Urothelium cell line (cell line): ENCODE results near the gene FRRS1L.

Experiments
- DNase-seq: peaks from one replicate; pipeline ENCODE4 v3.0.0; 2011; ENCODE audit warnings: low spot score, mixed read lengths
- FAIRE-seq: peaks from 2 replicates; lab custom pipeline; 2011; peaks lifted over from hg19 to GRCh38; lab: Jason Lieb, UNC

FRRS1L gene

GRCh38 chr9:109109967-109110328 is 57.1 kb downstream of the FRRS1L start:
- FAIRE-seq (no peak), DNase-seq (no peak)

GRCh38 chr9:109108318-109108717 is 58.7 kb downstream of the FRRS1L start:
- DNase-seq (no peak), FAIRE-seq (no peak)

GRCh38 chr9:109107402-109108240 is 59.4 kb downstream of the FRRS1L start:
- peak; percentile 48 for DNase-seq
- FAIRE-seq = no peak

DNA sequence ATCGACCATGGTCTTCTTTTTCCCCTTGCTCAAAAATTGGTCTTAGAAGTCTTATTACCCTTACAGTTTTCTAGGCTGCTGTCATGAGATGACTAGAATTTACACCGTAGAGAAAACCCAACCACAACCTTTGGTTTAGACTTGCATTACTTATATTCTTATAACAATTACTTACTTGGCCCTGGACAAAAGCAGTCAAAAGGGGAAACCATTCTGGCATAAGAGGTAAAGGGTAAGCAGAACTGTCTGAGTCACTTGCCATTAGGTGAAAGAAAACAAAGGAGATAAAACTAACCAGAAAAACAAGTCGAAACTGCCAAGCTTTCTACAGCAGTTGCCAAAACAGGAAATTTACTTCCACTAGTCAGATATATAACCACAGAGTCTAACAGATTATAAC is 65.2 kb downstream of the FRRS1L start:
- DNase-seq (no peak), FAIRE-seq (no peak)

DNA sequence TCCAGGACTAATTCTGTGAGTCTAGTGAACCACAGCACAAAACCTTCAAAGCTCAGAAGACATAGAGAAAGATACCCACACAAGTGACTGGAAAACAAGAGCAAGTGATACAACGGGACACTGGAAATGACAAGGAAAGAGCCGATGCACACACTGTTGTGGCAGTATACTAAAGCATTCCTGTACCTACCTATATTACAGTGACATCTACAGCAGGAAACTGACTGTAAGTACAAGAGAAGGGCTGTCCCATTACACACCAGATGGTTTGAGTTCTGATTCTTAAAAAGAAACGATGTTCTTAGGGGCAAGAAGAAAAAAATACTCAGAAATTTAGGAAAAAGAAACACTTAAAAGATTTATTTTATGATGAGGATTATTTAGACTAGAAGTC is 65.8 kb downstream of the FRRS1L start:
- DNase-seq (no peak), FAIRE-seq (no peak)

DNA sequence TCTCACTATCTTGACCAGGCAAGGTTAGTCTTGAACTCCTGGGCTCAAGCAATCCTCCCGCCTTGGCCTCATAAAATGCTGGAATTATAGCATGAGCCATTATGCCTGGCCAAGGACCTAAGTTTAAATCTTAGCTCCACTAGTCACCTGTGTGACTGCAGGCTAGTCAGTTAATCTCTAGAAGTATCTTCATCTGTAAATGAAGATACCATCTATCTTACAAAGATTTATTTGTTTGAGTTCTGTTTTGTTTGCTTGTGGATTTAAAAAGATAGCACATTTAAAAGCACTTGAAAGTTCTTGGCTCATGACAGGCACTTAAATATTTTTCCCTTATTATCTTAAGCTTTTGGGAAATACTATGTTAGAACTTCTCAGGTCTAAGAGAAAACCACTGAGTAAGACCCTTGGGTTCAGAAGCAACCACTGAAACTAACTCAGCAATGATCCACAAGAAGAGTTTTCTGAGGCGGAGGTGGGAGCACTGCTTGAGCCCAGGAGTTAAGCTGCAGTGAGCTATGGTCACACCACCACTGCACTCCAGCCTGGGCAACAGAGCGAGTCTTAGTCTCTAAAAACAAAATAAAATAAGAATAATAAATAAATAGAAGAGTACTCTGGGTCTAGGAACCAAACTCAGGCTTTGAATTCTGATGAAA is 66.4 kb downstream of the FRRS1L start:
- FAIRE-seq = no peak

GRCh38 chr9:109098960-109099308 is 68.1 kb downstream of the FRRS1L start:
- no peak for FAIRE-seq
- no peak for DNase-seq

More for the DNA sequence above, 66.4 kb downstream of the FRRS1L start:
- DNase-seq = no peak

- FAIRE-seq (no peak), DNase-seq (peak; percentile 53)
These were observed 68.7 kb downstream of the FRRS1L start for GRCh38 chr9:109098171-109098959.

DNA sequence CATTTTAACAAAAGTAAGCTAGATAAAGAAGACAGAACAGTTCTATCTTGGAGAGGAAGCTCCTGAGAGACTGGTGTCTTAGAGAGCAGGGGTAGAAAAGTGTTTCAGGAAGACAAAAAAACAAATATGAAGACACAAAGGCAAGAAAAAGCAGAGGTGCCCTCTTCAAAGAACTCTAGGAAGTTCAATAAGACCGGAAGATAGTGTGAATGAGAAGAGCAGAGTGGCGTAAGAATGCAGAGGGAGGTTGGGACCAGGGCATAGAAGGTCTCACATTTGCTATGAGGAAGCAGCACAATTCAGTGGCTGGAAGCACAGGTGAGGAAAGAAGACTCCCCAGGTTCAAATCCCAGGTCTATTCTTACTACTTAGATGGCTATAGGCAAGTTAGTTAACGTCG is 69.9 kb downstream of the FRRS1L start:
- DNase-seq (no peak), FAIRE-seq (no peak)

DNA sequence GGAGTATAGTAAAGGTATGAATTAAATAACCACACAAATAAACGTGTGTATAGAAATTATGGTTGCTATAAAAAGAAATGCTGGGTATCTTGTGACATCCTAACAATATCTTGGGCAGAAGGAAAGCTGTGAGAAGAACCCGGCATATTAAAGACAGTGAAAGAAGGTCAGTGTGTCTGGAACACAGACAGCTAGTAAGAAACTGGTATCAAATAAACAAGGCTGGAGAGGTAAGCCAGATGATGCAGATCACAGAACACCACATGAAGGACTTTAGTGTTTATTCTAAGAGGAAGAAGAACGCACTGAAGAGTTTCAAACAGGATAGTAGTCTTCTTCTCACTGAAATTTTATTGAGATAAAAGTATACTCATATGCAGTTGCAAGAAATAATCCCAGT is 71.7 kb downstream of the FRRS1L start:
- FAIRE-seq (no peak), DNase-seq (no peak)

DNA sequence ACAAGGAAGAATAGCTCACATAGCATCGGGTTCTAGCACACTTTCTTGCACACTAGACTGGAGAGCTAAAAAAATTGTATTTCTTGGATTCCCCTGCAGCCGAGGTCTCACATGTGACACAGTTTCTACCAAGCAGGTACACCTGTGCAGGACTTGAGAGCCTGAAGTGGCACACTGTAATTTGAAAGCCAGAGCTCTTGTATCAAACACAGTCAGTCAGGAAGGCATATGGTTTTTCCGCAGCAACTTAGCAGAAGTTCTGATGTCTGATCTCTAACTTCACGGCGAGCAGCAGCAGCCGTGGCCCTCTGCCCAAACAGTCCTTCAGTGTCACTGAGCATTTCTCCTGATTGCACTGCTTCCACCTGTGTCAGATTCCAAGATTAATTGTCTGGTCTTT is 72.8 kb downstream of the FRRS1L start:
- no peak for FAIRE-seq
- DNase-seq = no peak

DNA sequence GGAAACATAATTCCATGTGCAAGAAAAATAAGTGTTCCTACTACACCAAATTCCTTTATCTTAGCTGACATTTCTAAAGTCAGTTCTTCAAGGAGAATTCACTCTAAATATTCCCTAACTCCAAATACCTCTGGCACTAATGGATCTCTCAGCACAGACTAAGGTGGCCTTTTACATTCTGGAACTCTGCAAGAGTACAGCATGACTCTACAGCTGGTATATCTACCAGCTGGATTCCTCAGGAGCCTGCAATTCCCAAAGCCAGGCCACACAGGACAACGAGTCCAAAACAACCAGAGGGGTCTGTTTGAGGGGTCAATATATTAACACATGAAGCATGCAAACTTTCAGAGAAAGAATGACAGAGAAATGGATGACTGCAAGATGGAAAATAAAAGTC is 74.5 kb downstream of the FRRS1L start:
- no peak for FAIRE-seq
- no peak for DNase-seq

GRCh38 chr9:109092051-109092580 is 74.9 kb downstream of the FRRS1L start:
- FAIRE-seq (no peak), DNase-seq (no peak)

- DNase-seq (no peak), FAIRE-seq (no peak)
These were observed 78.8 kb downstream of the FRRS1L start for GRCh38 chr9:109088221-109088620.

- DNase-seq = no peak
- no peak for FAIRE-seq
These were observed 79.3 kb downstream of the FRRS1L start for GRCh38 chr9:109087795-109088194.

- no peak for DNase-seq
- FAIRE-seq = no peak
These were observed 80.8 kb downstream of the FRRS1L start for GRCh38 chr9:109086221-109086620.

GRCh38 chr9:109085510-109085909 is 81.5 kb downstream of the FRRS1L start:
- DNase-seq (no peak), FAIRE-seq (no peak)

- no peak for FAIRE-seq
- no peak for DNase-seq
These were observed 83.1 kb downstream of the FRRS1L start for GRCh38 chr9:109083813-109084405.

- DNase-seq = no peak
- no peak for FAIRE-seq
These were observed 83.9 kb downstream of the FRRS1L start for GRCh38 chr9:109083141-109083540.

DNA sequence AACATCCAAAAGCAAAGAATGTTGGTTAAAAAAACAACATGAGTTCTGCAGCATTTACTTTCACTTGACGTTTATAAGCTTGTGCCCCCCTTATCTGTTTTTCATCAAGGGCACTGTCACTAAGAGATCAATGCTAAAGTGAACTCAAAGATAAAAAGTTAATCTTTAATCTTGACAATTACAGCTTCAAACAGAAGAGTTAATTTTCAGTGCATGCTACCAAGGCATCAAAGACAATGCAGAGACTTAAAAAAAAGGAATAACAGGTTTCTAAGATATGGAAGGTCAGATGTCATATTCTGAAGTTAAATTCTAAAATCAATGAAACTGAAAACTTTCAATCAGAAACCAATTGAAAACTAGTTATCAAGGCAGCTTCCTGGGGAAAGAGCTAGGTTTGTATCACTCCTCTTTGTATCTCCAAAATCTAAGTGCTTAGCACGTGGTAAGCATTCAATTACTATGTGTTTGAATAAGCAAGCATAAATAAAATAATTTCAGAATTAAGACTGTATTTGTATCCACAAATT is 84.9 kb downstream of the FRRS1L start:
- DNase-seq (no peak), FAIRE-seq (no peak)
